K562 (cell line): ENCODE results near the gene TCF12. TPM values are rescaled to one million over a fixed set of nuclear protein-coding genes. Genes with fewer than 3 reads are reported as not detected.

Source experiments
- ARHGAP35 ChIP-seq: fragments of 450-650 bp; IDR thresholded peaks from 2 replicates; pipeline ENCODE4 v1.6.1; 2018; ENCODE audit not compliant: partially characterized antibody
- BRCA1 ChIP-seq, 2 experiments: fragments of 450-650 bp in 1 of 2; sonication (generic) in 1 of 2; formaldehyde crosslinking in 1 of 2; IDR thresholded peaks; 2 replicates each; pipeline versions ENCODE4 v1.5.0 to v1.6.1; 2017 to 2020; ENCODE audit warnings: mild to moderate bottlenecking in 1 of 2, missing genetic modification reagents in 1 of 2
- CREB3 ChIP-seq: fragments of 450-650 bp; conservative IDR thresholded peaks from 2 replicates; pipeline ENCODE4 v1.6.1; 2016; ENCODE audit warnings: missing genetic modification characterization, low read depth, mild to moderate bottlenecking, missing compliant biosample characterization, moderate library complexity
- CREM ChIP-seq: IDR thresholded peaks from 2 replicates; pipeline ENCODE4 v1.6.1; 2014; ENCODE audit warnings: antibody characterized with exemption, low read depth
- E2F5 ChIP-seq: sonication (generic); formaldehyde crosslinking; IDR thresholded peaks from 2 replicates; pipeline ENCODE4 v1.8.0; 2022; ENCODE audit warnings: mild to moderate bottlenecking, missing genetic modification reagents
- ETS2 ChIP-seq: IDR thresholded peaks from 2 replicates; pipeline ENCODE4 v1.6.1; 2016; ENCODE audit warnings: borderline replicate concordance, missing genetic modification characterization, mild to moderate bottlenecking, moderate library complexity, missing compliant biosample characterization; ENCODE audit not compliant: poor library complexity, severe bottlenecking
- FIP1L1 ChIP-seq: fragments of 200-400 bp; formaldehyde crosslinking; IDR thresholded peaks from 2 replicates; pipeline ENCODE4 v1.6.1; 2018; ENCODE audit warnings: mild to moderate bottlenecking, low read depth, low read length; ENCODE audit not compliant: poor library complexity, severe bottlenecking
- HDAC1 ChIP-seq, 2 experiments: fragments of 450-650 bp; IDR thresholded peaks; 2 replicates each; pipeline ENCODE4 v1.6.1; 2016 to 2017; ENCODE audit warnings: inconsistent platforms in 1 of 2, mild to moderate bottlenecking in 1 of 2, moderate library complexity in 1 of 2
- HNRNPH1 ChIP-seq: fragments of 200-400 bp; formaldehyde crosslinking; optimal IDR thresholded peaks from 2 replicates; pipeline ENCODE3; 2017; ENCODE audit warnings: low read depth, mild to moderate bottlenecking, low read length, moderate library complexity
- IFI16 ChIP-seq: fragments of 250-450 bp; sonication (Bioruptor Pico); IDR thresholded peaks from 2 replicates; pipeline ENCODE4 v2.1.2; 2022; ENCODE audit warnings: mild to moderate bottlenecking, inconsistent platforms
- MAFF ChIP-seq: IDR thresholded peaks from 2 replicates; pipeline ENCODE4 v1.6.1; 2012; ENCODE audit warnings: low read length, improper control_type of control experiment
- MTA3 ChIP-seq: fragments of 450-650 bp; formaldehyde crosslinking; IDR thresholded peaks from 2 replicates; pipeline ENCODE4 v1.6.1; 2017; ENCODE audit warnings: mild to moderate bottlenecking, borderline replicate concordance
- NR4A1 ChIP-seq, 2 experiments: fragments of 250-450 bp in 1 of 2; fragments of 450-650 bp in 1 of 2; sonication (Bioruptor Pico) in 1 of 2; IDR thresholded peaks; 2 replicates each; pipeline versions ENCODE4 v1.4.0 to v1.6.1; 2016 to 2020; ENCODE audit warnings: mild to moderate bottlenecking in 2 of 2, missing compliant biosample characterization in 1 of 2, missing genetic modification characterization in 1 of 2, moderate library complexity in 1 of 2
- POLR2G ChIP-seq: fragments of 200-400 bp; formaldehyde crosslinking; IDR thresholded peaks from 2 replicates; pipeline ENCODE4 v1.6.1; 2017; ENCODE audit warnings: low read depth, mild to moderate bottlenecking, antibody characterized with exemption, low read length, moderate library complexity
- PREB ChIP-seq: sonication (generic); formaldehyde crosslinking; IDR thresholded peaks from 2 replicates; pipeline ENCODE4 v1.8.1; 2023; ENCODE audit warnings: mild to moderate bottlenecking, missing genetic modification reagents
- PRPF4 ChIP-seq: fragments of 200-400 bp; formaldehyde crosslinking; IDR thresholded peaks from one replicate; pipeline ENCODE4 v1.6.1; 2017; ENCODE audit warnings: low read length, low read depth, mild to moderate bottlenecking; ENCODE audit not compliant: insufficient read depth, poor library complexity, severe bottlenecking
- RBM15 ChIP-seq: fragments of 200-400 bp; formaldehyde crosslinking; IDR thresholded peaks from 2 replicates; pipeline ENCODE4 v1.6.1; 2018; ENCODE audit warnings: mild to moderate bottlenecking, low read length, moderate library complexity; ENCODE audit not compliant: insufficient read depth
- SNRNP70 ChIP-seq: fragments of 200-400 bp; formaldehyde crosslinking; optimal IDR thresholded peaks from 2 replicates; pipeline ENCODE3; 2017; ENCODE audit warnings: low read depth, low read length
- THRA ChIP-seq: fragments of 450-650 bp; IDR thresholded peaks from 2 replicates; pipeline ENCODE4 v1.6.1; 2017; ENCODE audit warnings: mild to moderate bottlenecking, moderate library complexity
- ZBTB43 ChIP-seq: sonication (generic); formaldehyde crosslinking; IDR thresholded peaks from 2 replicates; pipeline ENCODE4 v1.8.0; 2023; ENCODE audit warnings: mild to moderate bottlenecking, missing genetic modification reagents
- ZNF431 ChIP-seq: sonication (generic); formaldehyde crosslinking; IDR thresholded peaks from 2 replicates; pipeline ENCODE4 v1.8.0; 2022; ENCODE audit warnings: mild to moderate bottlenecking, missing genetic modification reagents
- polyA plus RNA-seq, 8 experiments: library from polyadenylated mRNA; depleted of rRNA in 4 of 8; stranded (reverse) in 5 of 8; unstranded in 3 of 8; fragments of >200 nt; fragmentation: Nextera tagmentation in 2 of 8; fragmentation: Illumina TruSeq in 1 of 8; extraction: Ambion mirVana in 2 of 8; extraction: Trizol in 1 of 8; gene quantifications; 2 replicates each; pipeline versions ENCODE4 v1.2.1 to v1.2.3, GENCODE V29; 2011 to 2014; ENCODE audit warnings: inconsistent platforms in 1 of 8, missing spikeins in 1 of 8
- total RNA-seq, 7 experiments: library from RNA; depleted of rRNA in 6 of 7; stranded (reverse); fragments of >200 nt in 6 of 7; fragmentation: Illumina TruSeq in 2 of 7; extraction: Trizol in 2 of 7; gene quantifications; 2 replicates each; pipeline versions ENCODE4 v1.2.1 to v1.2.3, GENCODE V29; 2011 to 2021; ENCODE audit warnings: low replicate concordance in 1 of 7

Gene TCF12
- total and polyA plus RNA-seq, 9 of the 15 experiments (the other 6 are each of a cell fraction or from before 2014, with no cell fraction given): 10.5 to 132 (median 52.9) TPM

DNA sequence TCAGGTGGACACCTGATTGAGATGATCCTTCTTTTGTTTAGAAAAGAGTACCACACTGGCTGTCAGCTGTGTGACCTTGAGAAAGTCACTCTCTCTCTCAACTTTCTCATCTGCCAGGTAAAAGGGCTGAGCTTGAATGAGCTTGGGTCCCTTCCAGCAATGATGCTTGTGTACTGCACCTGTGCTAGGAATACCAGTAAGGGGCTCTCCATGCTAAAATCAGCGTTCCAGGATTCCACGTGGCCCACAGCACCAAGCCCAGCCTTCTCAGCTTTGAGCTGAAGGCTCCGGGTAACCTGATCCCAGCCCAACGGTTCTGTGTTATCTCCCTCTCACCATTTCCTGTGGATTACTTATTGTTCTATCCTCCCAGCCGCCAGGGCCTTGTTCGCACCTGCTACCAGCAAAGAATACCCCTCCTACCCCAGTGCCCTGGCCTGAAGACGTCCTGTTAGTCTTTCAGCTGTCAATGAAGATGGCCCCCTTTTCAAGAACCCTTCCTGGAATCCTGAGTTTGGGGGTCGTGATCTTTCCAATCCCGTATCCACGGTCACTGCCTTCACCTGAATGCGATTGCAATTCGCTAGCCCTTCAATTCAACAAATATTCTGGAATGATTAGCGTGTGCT lies 403.6 kb downstream of the TCF12 start (continued):
- TF ChIP-seq HDAC1 (IDR thresholded peaks at IDR 0.05) (peak in 1 of 2 experiments; percentile 69; a peak in 2 of 4 replicates), FIP1L1 (no peak), ETS2 (tag) (no peak), PRPF4 (no peak), POLR2G (0 out of 2 replicates have a peak, but pooled peaks have one; percentile 25), MAFF (no peak), ARHGAP35 (no peak), NR4A1 (CRISPR knock-in tag; IDR thresholded peaks at IDR 0.05) (no peak), NR4A1 (tag; IDR thresholded peaks at IDR 0.05) (peak; percentile 78), IFI16 (CRISPR knock-in tag) (no peak), THRA (no peak), E2F5 (CRISPR knock-in tag) (no peak), HNRNPH1 (no peak), ZNF431 (no peak; the same call in 1 of the 2 replicates), CREM (peak; percentile 66), MTA3 (peak; percentile 71), SNRNP70 (no peak), BRCA1 (IDR thresholded peaks at IDR 0.05) (no peak), BRCA1 (CRISPR knock-in tag; IDR thresholded peaks at IDR 0.05) (no peak), PREB (no peak), CREB3 (tag) (peak; percentile 75), RBM15 (no peak), ZBTB43 (CRISPR knock-in tag) (no peak)
